Central memory CD8-positive, alpha-beta T cell (primary cell): Measurements from ENCODE around the gene ADORA2A.

Experiments
- ATAC-seq: fragments of 150-1000 bp; cut with Tn5 transposase; replicated peaks from 2 replicates; pipeline ENCODE4 v1.10.0; 2022; ENCODE audit warnings: mild to moderate bottlenecking, moderate FRiP score, moderate number of reproducible peaks; ENCODE audit not compliant: poor library complexity, severe bottlenecking; ENCODE audit errors: extremely low read depth
- DNase-seq, 2 donors: peaks; one replicate each; pipeline ENCODE4 v3.0.0; 2021; ENCODE audit warnings: low spot score in 2 of 2
- H3K27ac Mint-ChIP-seq: one replicate; pipeline ENCODE4 v1.8.0; 2022; ENCODE audit warnings: low read depth, mild to moderate bottlenecking, moderate library complexity, mixed read lengths
- H3K27me3 Mint-ChIP-seq: one replicate; pipeline ENCODE4 v1.8.0; 2022; ENCODE audit warnings: mixed read lengths
- H3K36me3 Mint-ChIP-seq: one replicate; pipeline ENCODE4 v1.8.0; 2022; ENCODE audit warnings: mild to moderate bottlenecking, moderate library complexity, mixed read lengths; ENCODE audit not compliant: insufficient read depth
- H3K4me1 Mint-ChIP-seq: one replicate; pipeline ENCODE4 v1.8.0; 2022; ENCODE audit warnings: mixed read lengths
- H3K4me3 Mint-ChIP-seq: one replicate; pipeline ENCODE4 v1.8.0; 2022; ENCODE audit warnings: mild to moderate bottlenecking, moderate library complexity, mixed read lengths
- H3K9me3 Mint-ChIP-seq: one replicate; pipeline ENCODE4 v1.8.0; 2022; ENCODE audit warnings: mixed read lengths

Gene ADORA2A

GRCh38 chr22:24457894-24458420 is 30.6 kb downstream of the ADORA2A start:
- no peaks in the 10 kb centered on the region for H3K9me3 Mint-ChIP-seq
- H3K4me1 Mint-ChIP-seq: peaks cover 5% of the 10 kb centered on the region
- ATAC-seq: no peak
- H3K4me3 Mint-ChIP-seq: no peak overlapping the region
- no peak for DNase-seq
- no peak overlapping the region for H3K27ac Mint-ChIP-seq
- peaks cover 5% of the 10 kb centered on the region for H3K36me3 Mint-ChIP-seq
- H3K27me3 Mint-ChIP-seq: no peaks in the 10 kb centered on the region

GRCh38 chr22:24459911-24460310 is 32.5 kb downstream of the ADORA2A start:
- Mint-ChIP-seq H3K9me3 (no peaks in the 10 kb centered on the region), H3K4me3 (no peak overlapping the region), H3K36me3 (peaks cover 5% of the 10 kb centered on the region), H3K4me1 (peaks cover 5% of the 10 kb centered on the region), H3K27me3 (no peaks in the 10 kb centered on the region), H3K27ac (no peak overlapping the region)
- DNase-seq: no peak
- ATAC-seq: no peak

GRCh38 chr22:24460418-24461089 is 33.2 kb downstream of the ADORA2A start:
- H3K27me3 Mint-ChIP-seq: no peaks in the 10 kb centered on the region
- peaks cover 5% of the 10 kb centered on the region for H3K4me1 Mint-ChIP-seq
- no peaks in the 10 kb centered on the region for H3K9me3 Mint-ChIP-seq
- peaks cover 5% of the 10 kb centered on the region for H3K36me3 Mint-ChIP-seq
- ATAC-seq (no peak), DNase-seq (no peak)
- no peak overlapping the region for H3K4me3 Mint-ChIP-seq
- no peak overlapping the region for H3K27ac Mint-ChIP-seq

- H3K36me3 Mint-ChIP-seq: no peaks in the 10 kb centered on the region
- ATAC-seq (no peak), DNase-seq (no peak)
- H3K9me3 Mint-ChIP-seq: no peaks in the 10 kb centered on the region
- H3K4me1 Mint-ChIP-seq: peaks cover 5% of the 10 kb centered on the region
- H3K27me3 Mint-ChIP-seq: no peaks in the 10 kb centered on the region
- no peak overlapping the region for H3K4me3 Mint-ChIP-seq
- H3K27ac Mint-ChIP-seq: no peak overlapping the region
Measured at GRCh38 chr22:24463071-24463760, 35.8 kb downstream of the ADORA2A start.

- H3K9me3 Mint-ChIP-seq: no peaks in the 10 kb centered on the region
- ATAC-seq: no peak
- no peak overlapping the region for H3K4me3 Mint-ChIP-seq
- H3K27me3 Mint-ChIP-seq: no peaks in the 10 kb centered on the region
- H3K36me3 Mint-ChIP-seq: no peaks in the 10 kb centered on the region
- H3K4me1 Mint-ChIP-seq: peaks cover 4% of the 10 kb centered on the region
- no peak overlapping the region for H3K27ac Mint-ChIP-seq
- DNase-seq: no peak
Measured at GRCh38 chr22:24465566-24465965, 38.2 kb downstream of the ADORA2A start.

- Mint-ChIP-seq H3K27me3 (no peaks in the 10 kb centered on the region), H3K4me3 (no peak overlapping the region), H3K36me3 (no peaks in the 10 kb centered on the region), H3K27ac (no peak overlapping the region), H3K4me1 (no peaks in the 10 kb centered on the region), H3K9me3 (no peaks in the 10 kb centered on the region)
- ATAC-seq: no peak
- no peak for DNase-seq
Measured at GRCh38 chr22:24465975-24466374, 38.6 kb downstream of the ADORA2A start.

GRCh38 chr22:24466716-24467328 is 39.4 kb downstream of the ADORA2A start:
- Mint-ChIP-seq H3K4me3 (no peak overlapping the region), H3K4me1 (no peaks in the 10 kb centered on the region), H3K27me3 (no peaks in the 10 kb centered on the region), H3K36me3 (no peaks in the 10 kb centered on the region), H3K9me3 (no peaks in the 10 kb centered on the region), H3K27ac (no peak overlapping the region)
- DNase-seq (no peak), ATAC-seq (no peak)

- ATAC-seq (no peak), DNase-seq (no peak)
- H3K9me3 Mint-ChIP-seq: no peaks in the 10 kb centered on the region
- H3K27me3 Mint-ChIP-seq: no peaks in the 10 kb centered on the region
- H3K4me3 Mint-ChIP-seq: no peak overlapping the region
- no peak overlapping the region for H3K27ac Mint-ChIP-seq
- H3K4me1 Mint-ChIP-seq: no peaks in the 10 kb centered on the region
- H3K36me3 Mint-ChIP-seq: no peaks in the 10 kb centered on the region
Measured at GRCh38 chr22:24467340-24467739, 39.9 kb downstream of the ADORA2A start.

- Mint-ChIP-seq H3K27me3 (no peaks in the 10 kb centered on the region), H3K4me3 (no peak overlapping the region), H3K9me3 (no peaks in the 10 kb centered on the region), H3K27ac (no peak overlapping the region), H3K36me3 (no peaks in the 10 kb centered on the region), H3K4me1 (no peaks in the 10 kb centered on the region)
- ATAC-seq (no peak), DNase-seq (no peak)
Measured at GRCh38 chr22:24471570-24471969, 44.2 kb downstream of the ADORA2A start.

- ATAC-seq: no peak
- Mint-ChIP-seq H3K9me3 (no peaks in the 10 kb centered on the region), H3K4me1 (no peaks in the 10 kb centered on the region), H3K27ac (no peak overlapping the region), H3K4me3 (no peak overlapping the region), H3K36me3 (peaks cover 1% of the 10 kb centered on the region), H3K27me3 (no peaks in the 10 kb centered on the region)
- no peak for DNase-seq
Measured at GRCh38 chr22:24473284-24473683, 45.9 kb downstream of the ADORA2A start.

- H3K27me3 Mint-ChIP-seq: no peaks in the 10 kb centered on the region
- ATAC-seq (no peak), DNase-seq (no peak)
- H3K4me3 Mint-ChIP-seq: no peak overlapping the region
- H3K4me1 Mint-ChIP-seq: no peaks in the 10 kb centered on the region
- H3K27ac Mint-ChIP-seq: no peak overlapping the region
- peaks cover 3% of the 10 kb centered on the region for H3K36me3 Mint-ChIP-seq
- no peaks in the 10 kb centered on the region for H3K9me3 Mint-ChIP-seq
Measured at GRCh38 chr22:24474221-24474620, 46.8 kb downstream of the ADORA2A start.

GRCh38 chr22:24474649-24475255 is 47.4 kb downstream of the ADORA2A start:
- Mint-ChIP-seq H3K4me3 (no peak overlapping the region), H3K36me3 (peaks cover 3% of the 10 kb centered on the region), H3K4me1 (no peaks in the 10 kb centered on the region), H3K27ac (no peak overlapping the region), H3K27me3 (no peaks in the 10 kb centered on the region), H3K9me3 (no peaks in the 10 kb centered on the region)
- ATAC-seq: no peak
- DNase-seq: no peak
